Panc1 (cell line): ENCODE results near the gene AAK1.

Source experiments
- CTCF ChIP-seq: fragments of 450-650 bp; IDR thresholded peaks from 2 replicates; pipeline ENCODE4 v1.5.1; 2017; ENCODE audit warnings: mild to moderate bottlenecking
- TCF7L2 ChIP-seq: IDR thresholded peaks from 2 replicates; pipeline ENCODE4 v1.6.1; 2011; ENCODE audit warnings: mild to moderate bottlenecking, low read depth, low read length, inconsistent platforms

- no peak for TF ChIP-seq CTCF
- no peak for TF ChIP-seq TCF7L2
These were observed 118.7 kb downstream of the AAK1 start for GRCh38 chr2:69524799-69525198.
